PC-3 (cell line): Measurements from ENCODE around the gene LYVE1. TPM values are rescaled to one million over a fixed set of nuclear protein-coding genes. Genes with fewer than 3 reads are reported as not detected.

ENCODE experiments used
- ATAC-seq: fragments of 200-7000 bp; cut with Tn5 transposase; 2 replicates; pipeline ENCODE4 v1.9.1; 2020; ENCODE audit warnings: mild to moderate bottlenecking, moderate library complexity
- BruUV-seq: library from RNA; stranded (reverse); fragments of 400-500 nt; replicated peaks from 2 replicates; lab custom pipeline; 2021; lab: Mats Ljungman, UMichigan
- CTCF ChIA-PET: fragments of 300-600 bp; sonication (Branson Sonifier 250); formaldehyde crosslinking; loops from one replicate; lab custom pipeline; 2022; ENCODE audit warnings: antibody characterized with exemption; lab: Charles Lee
- POLR2A ChIA-PET: fragments of 300-600 bp; sonication (Branson Sonifier 250); formaldehyde crosslinking; loops from one replicate; lab custom pipeline; 2022; ENCODE audit warnings: antibody characterized with exemption; ENCODE audit not compliant: unreplicated experiment; lab: Charles Lee
- DNase-seq: peaks from one replicate; pipeline ENCODE4 v3.0.0-alpha.2; 2015
- H2AFZ ChIP-seq: fragments of 300-600 bp; sonication (generic); 2 replicates; pipeline ENCODE4 v1.6.0; 2016; ENCODE audit warnings: antibody characterized with exemption, low read length
- H3F3A ChIP-seq: fragments of 300-600 bp; sonication (generic); one replicate; pipeline ENCODE4 v1.6.0; 2017; ENCODE audit warnings: antibody characterized with exemption, low read length, control low read depth, mild to moderate bottlenecking; ENCODE audit not compliant: unreplicated experiment
- H3K27ac ChIP-seq: fragments of 300-600 bp; sonication (generic); 2 replicates; pipeline ENCODE4 v1.5.1; 2016; ENCODE audit warnings: mild to moderate bottlenecking, low read length
- H3K27me3 ChIP-seq: fragments of 300-600 bp; sonication (generic); 2 replicates; pipeline ENCODE4 v1.6.1; 2016; ENCODE audit warnings: low read length, mixed read lengths
- H3K36me3 ChIP-seq: fragments of 300-600 bp; sonication (generic); 2 replicates; pipeline ENCODE4 v1.6.1; 2016; ENCODE audit warnings: low read depth, mixed run types, low read length, mixed read lengths
- H3K4me1 ChIP-seq: fragments of 300-600 bp; sonication (generic); 2 replicates; pipeline ENCODE4 v1.5.1; 2016; ENCODE audit warnings: low read length; ENCODE audit not compliant: insufficient read depth
- H3K4me2 ChIP-seq: fragments of 300-600 bp; sonication (generic); 2 replicates; pipeline ENCODE4 v1.6.0; 2016; ENCODE audit warnings: low read length
- H3K4me3 ChIP-seq: fragments of 300-600 bp; sonication (generic); 2 replicates; pipeline ENCODE4 v1.5.1; 2016; ENCODE audit warnings: mild to moderate bottlenecking, low read length, mixed read lengths
- H3K79me2 ChIP-seq: fragments of 300-600 bp; sonication (generic); 2 replicates; pipeline ENCODE4 v1.6.1; 2017; ENCODE audit warnings: low read length, mixed read lengths
- H3K9ac ChIP-seq: fragments of 300-600 bp; sonication (generic); 2 replicates; pipeline ENCODE4 v1.6.0; 2016; ENCODE audit warnings: mild to moderate bottlenecking, low read length
- H3K9me2 ChIP-seq: fragments of 300-600 bp; sonication (generic); replicated peaks from 2 replicates; pipeline ENCODE4 v1.6.1; 2016; ENCODE audit warnings: mixed run types, low read length, mixed read lengths
- H3K9me3 ChIP-seq: fragments of 300-600 bp; sonication (generic); 2 replicates; pipeline ENCODE4 v1.6.1; 2016; ENCODE audit warnings: low read length, mixed read lengths
- H4K20me1 ChIP-seq: fragments of 300-600 bp; sonication (generic); 2 replicates; pipeline ENCODE4 v1.6.1; 2016; ENCODE audit warnings: low read length, mixed read lengths
- EZH2 ChIP-seq: fragments of 300-600 bp; sonication (generic); IDR thresholded peaks from one replicate; pipeline ENCODE4 v1.6.1; 2017; ENCODE audit warnings: antibody characterized with exemption, mild to moderate bottlenecking, low read length; ENCODE audit not compliant: unreplicated experiment
- EZH2phosphoT487 ChIP-seq: fragments of 300-600 bp; sonication (generic); IDR thresholded peaks from 2 replicates; pipeline ENCODE4 v1.6.1; 2018; ENCODE audit warnings: mild to moderate bottlenecking, antibody characterized with exemption, low read length, borderline replicate concordance
- intact Hi-C: fragments of 100-400 bp; cut with micrococcal nuclease; formaldehyde crosslinking; loops from 2 replicates; pipeline ENCODE4 v1.9.0; 2023
- total RNA-seq: library from RNA; depleted of rRNA; stranded (reverse); fragments of >200 nt; gene quantifications from 2 replicates; pipeline ENCODE4 v1.2.3, GENCODE V29; 2014
- TF ChIP-seq, protein P1 (sequence below): fragments of 300-600 bp; sonication (generic); conservative IDR thresholded peaks from 2 replicates; pipeline ENCODE4 v1.5.1; 2017; ENCODE audit warnings: antibody characterized with exemption, low read depth, mild to moderate bottlenecking, low read length

LYVE1 gene
- total RNA-seq, 1 experiment from 2014 or later = not detected

DNA sequence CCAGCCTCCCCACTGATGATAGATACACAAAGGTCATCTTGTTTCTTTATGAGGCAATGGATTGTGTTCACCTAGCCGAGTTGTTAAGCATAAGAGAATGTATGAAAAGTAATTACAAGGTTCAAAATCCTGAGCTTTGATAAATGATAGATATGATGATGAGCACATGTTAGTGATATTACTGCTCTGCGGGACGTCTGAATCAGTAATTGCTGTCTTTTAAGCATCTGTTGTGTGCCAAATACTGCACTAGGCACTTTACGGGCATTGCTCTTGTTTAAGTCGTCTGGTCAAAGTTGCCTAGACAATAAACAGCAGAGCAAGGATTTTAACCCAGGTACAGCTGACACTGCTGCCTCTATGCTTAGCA, 26.9 kb downstream of the LYVE1 start:
- peak overlapping the region; percentile 85; the same call in 1 of the 2 replicates for H3K9ac ChIP-seq
- no peaks in the 10 kb centered on the region for H3K36me3 ChIP-seq
- DNase-seq (no peak), ATAC-seq (no peak)
- BruUV-seq = TSS peak; percentile 74
- H3K4me3 ChIP-seq = peak overlapping the region; percentile 76
- peaks cover 22% of the 10 kb centered on the region for H3K4me1 ChIP-seq
- H3K4me2 ChIP-seq = peak overlapping the region; percentile 90
- no peaks in the 10 kb centered on the region for H3F3A ChIP-seq
- H3K9me2 ChIP-seq = no peaks in the 10 kb centered on the region
- POLR2A ChIA-PET = interaction anchor here (0.6 to 1.6 kb wide), 2 partner anchors 51 to 104 kb away, joined by 4 to 8 read pairs; no protein-coding TSS in a partner anchor
- H4K20me1 ChIP-seq = peaks cover 4% of the 10 kb centered on the region; the same call in 1 of the 2 replicates
- no peaks in the 10 kb centered on the region for H3K27me3 ChIP-seq
- H2AFZ ChIP-seq = peak overlapping the region; percentile 98
- TF ChIP-seq, protein P1, sequence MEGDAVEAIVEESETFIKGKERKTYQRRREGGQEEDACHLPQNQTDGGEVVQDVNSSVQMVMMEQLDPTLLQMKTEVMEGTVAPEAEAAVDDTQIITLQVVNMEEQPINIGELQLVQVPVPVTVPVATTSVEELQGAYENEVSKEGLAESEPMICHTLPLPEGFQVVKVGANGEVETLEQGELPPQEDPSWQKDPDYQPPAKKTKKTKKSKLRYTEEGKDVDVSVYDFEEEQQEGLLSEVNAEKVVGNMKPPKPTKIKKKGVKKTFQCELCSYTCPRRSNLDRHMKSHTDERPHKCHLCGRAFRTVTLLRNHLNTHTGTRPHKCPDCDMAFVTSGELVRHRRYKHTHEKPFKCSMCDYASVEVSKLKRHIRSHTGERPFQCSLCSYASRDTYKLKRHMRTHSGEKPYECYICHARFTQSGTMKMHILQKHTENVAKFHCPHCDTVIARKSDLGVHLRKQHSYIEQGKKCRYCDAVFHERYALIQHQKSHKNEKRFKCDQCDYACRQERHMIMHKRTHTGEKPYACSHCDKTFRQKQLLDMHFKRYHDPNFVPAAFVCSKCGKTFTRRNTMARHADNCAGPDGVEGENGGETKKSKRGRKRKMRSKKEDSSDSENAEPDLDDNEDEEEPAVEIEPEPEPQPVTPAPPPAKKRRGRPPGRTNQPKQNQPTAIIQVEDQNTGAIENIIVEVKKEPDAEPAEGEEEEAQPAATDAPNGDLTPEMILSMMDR = no peak
- no peak for TF ChIP-seq EZH2
- no peak for TF ChIP-seq EZH2phosphoT487
- CTCF ChIA-PET = interaction anchor here (0.6 to 1.2 kb wide), 3 partner anchors 87 to 140 kb away, joined by 3 to 4 read pairs (median 4); partner anchors contain the start of gene AMPD3
- H3K27ac ChIP-seq = no peak overlapping the region; the same call in 1 of the 2 replicates
- intact Hi-C loops = loop anchor here (2.0 kb wide), 2 partner anchors 19 to 53 kb away; no protein-coding TSS in a partner anchor
- peaks cover 29% of the 10 kb centered on the region for H3K79me2 ChIP-seq
- no peaks in the 10 kb centered on the region for H3K9me3 ChIP-seq

DNA sequence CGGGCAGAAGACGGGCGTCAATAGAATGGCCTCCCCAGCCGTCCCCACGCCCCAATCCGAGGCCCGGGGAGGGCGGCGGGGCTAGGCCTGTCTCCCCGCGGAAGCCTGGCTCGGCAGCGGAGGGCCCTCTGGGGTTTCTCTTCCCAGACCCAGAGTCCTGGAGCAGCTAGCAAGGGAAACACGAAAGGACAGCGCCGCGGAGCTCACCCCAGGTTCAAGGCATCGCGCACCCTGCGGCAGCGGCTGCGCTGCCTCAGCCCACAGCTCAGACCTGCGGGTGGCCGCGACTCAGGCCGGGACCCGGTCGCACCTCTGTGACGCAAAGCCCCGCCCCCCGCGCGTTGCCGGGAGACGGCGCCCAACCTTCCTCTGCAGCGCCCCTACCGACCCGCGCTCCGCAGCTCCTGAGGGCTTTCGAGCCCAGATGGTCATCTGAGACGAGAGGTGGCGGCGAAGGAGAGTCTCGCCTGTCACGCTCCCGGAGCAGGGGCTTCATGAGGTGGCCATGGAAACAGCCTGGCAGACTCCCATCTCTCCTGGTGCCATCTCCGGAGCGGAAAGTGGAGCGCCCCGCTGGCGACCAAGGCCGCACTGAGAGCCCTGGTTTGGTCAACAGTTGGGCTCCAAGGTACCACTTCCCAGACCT, 27.4 kb downstream of the LYVE1 start, which contains the start of gene RNF141:
RNF141 (minus strand) TSS at position 273 of the 646 bp plus-strand sequence. CDS start 7,029 bp downstream, outside the sequence.
- peak; percentile 92 for ATAC-seq
- POLR2A ChIA-PET = interaction anchor here (0.5 to 1.6 kb wide), 4 partner anchors 9 to 337 kb away, joined by 4 to 11 read pairs (median 6); no protein-coding TSS in a partner anchor
- intact Hi-C loops = loop anchor here (2.0 kb wide), 2 partner anchors 20 to 54 kb away; no protein-coding TSS in a partner anchor

More for the DNA sequence above, 27.4 kb downstream of the LYVE1 start, which contains the start of gene RNF141:
- DNase-seq = peak; percentile 92
- TF ChIP-seq EZH2 = no peak
- TF ChIP-seq, protein P1 = peak; percentile 73
- Histone ChIP-seq H3K27ac (peak within 1 kb of the TSS; percentile 59), H3K4me1 (peaks cover 22% of the 10 kb centered on the region), H3K9me2 (no peaks in the 10 kb centered on the region), H3K27me3 (no peaks in the 10 kb centered on the region), H3K36me3 (no peaks in the 10 kb centered on the region), H4K20me1 (peaks cover 4% of the 10 kb centered on the region; the same call in 1 of the 2 replicates), H3K4me3 (peak within 1 kb of the TSS; percentile 76), H3K9me3 (no peaks in the 10 kb centered on the region), H3K9ac (peak within 1 kb of the TSS; percentile 85), H2AFZ (peak within 1 kb of the TSS; percentile 98), H3K4me2 (peak within 1 kb of the TSS; percentile 90), H3F3A (no peaks in the 10 kb centered on the region), H3K79me2 (peaks cover 29% of the 10 kb centered on the region)
- CTCF ChIA-PET = interaction anchor here (0.5 to 1.2 kb wide), 10 partner anchors 9 to 135 kb away, joined by 3 to 5 read pairs (median 4); partner anchors contain the start of gene AMPD3
- no TSS peak for BruUV-seq
